Effector memory CD8-positive, alpha-beta T cell (primary cell): ENCODE measurements around the gene PFDN4.

Source experiments
- ATAC-seq: fragments of 150-1000 bp; cut with Tn5 transposase; replicated peaks from 2 replicates; pipeline ENCODE4 v1.10.0; 2021; ENCODE audit warnings: mild to moderate bottlenecking, moderate library complexity
- DNase-seq, 3 experiments: peaks; one replicate each; pipeline ENCODE4 v3.0.0; 2021
- H3K27ac Mint-ChIP-seq, 2 donors: one replicate each; pipeline ENCODE4 v1.8.0; 2022; ENCODE audit warnings: mild to moderate bottlenecking in 2 of 2, mixed read lengths in 2 of 2, moderate library complexity in 2 of 2
- H3K27me3 Mint-ChIP-seq, 2 donors: one replicate each; pipeline ENCODE4 v1.8.0; 2022; ENCODE audit warnings: mixed read lengths in 2 of 2
- H3K36me3 Mint-ChIP-seq: one replicate; pipeline ENCODE4 v1.8.0; 2022; ENCODE audit warnings: mild to moderate bottlenecking, moderate library complexity, mixed read lengths; ENCODE audit not compliant: insufficient read depth
- H3K4me1 Mint-ChIP-seq, 2 donors: one replicate each; pipeline ENCODE4 v1.8.0; 2022; ENCODE audit warnings: low read depth in 2 of 2, mixed read lengths in 2 of 2
- H3K4me3 Mint-ChIP-seq, 2 donors: one replicate each; pipeline ENCODE4 v1.8.0; 2022; ENCODE audit warnings: mild to moderate bottlenecking in 2 of 2, mixed read lengths in 2 of 2, moderate library complexity in 2 of 2
- H3K9me3 Mint-ChIP-seq, 2 donors: one replicate each; pipeline ENCODE4 v1.8.0; 2022; ENCODE audit warnings: mixed read lengths in 2 of 2
- total RNA-seq, 9 experiments: gene quantifications; one replicate each; lab custom pipeline; 2026; lab: John Stamatoyannopoulos, UW

The PFDN4 gene
- total RNA-seq = 8.9 to 51.0 (median 25.9) reads per million in 9 experiments

GRCh38 chr20:54207743-54208547, at the start of gene PFDN4:
PFDN4 (plus strand) TSS chr20:54208087; CDS start chr20:54208101, 14 bp downstream.
- DNase-seq (peak; percentile 62 to 82 (median 67)), ATAC-seq (peak; percentile 89)
- Mint-ChIP-seq H3K36me3 (peaks cover 2% of the 10 kb centered on the region), H3K9me3 (no peaks in the 10 kb centered on the region), H3K4me3 (peak within 1 kb of the TSS; percentile 90 to 91), H3K4me1 (peaks cover 17 to 19% of the 10 kb centered on the region in 2 donors), H3K27me3 (peaks cover 8 to 10% of the 10 kb centered on the region in 2 donors), H3K27ac (peak within 1 kb of the TSS; percentile 100)

GRCh38 chr20:54158226-54158625, 49.7 kb upstream of the PFDN4 start:
- H3K27me3 Mint-ChIP-seq = peaks cover 40 to 51% of the 10 kb centered on the region in 2 donors
- H3K4me3 Mint-ChIP-seq = no peak overlapping the region
- no peaks in the 10 kb centered on the region for H3K9me3 Mint-ChIP-seq
- H3K27ac Mint-ChIP-seq = no peak overlapping the region
- ATAC-seq (no peak), DNase-seq (no peak)
- peaks cover 4% of the 10 kb centered on the region for H3K36me3 Mint-ChIP-seq
- no peaks in the 10 kb centered on the region for H3K4me1 Mint-ChIP-seq

GRCh38 chr20:54158856-54159418, 49.0 kb upstream of the PFDN4 start:
- H3K4me1 Mint-ChIP-seq = no peaks in the 10 kb centered on the region
- no peak overlapping the region for H3K4me3 Mint-ChIP-seq
- H3K9me3 Mint-ChIP-seq = no peaks in the 10 kb centered on the region
- peaks cover 4% of the 10 kb centered on the region for H3K36me3 Mint-ChIP-seq
- peaks cover 40 to 51% of the 10 kb centered on the region in 2 donors for H3K27me3 Mint-ChIP-seq
- ATAC-seq (no peak), DNase-seq (no peak)
- H3K27ac Mint-ChIP-seq = no peak overlapping the region

- Mint-ChIP-seq H3K4me3 (no peak overlapping the region), H3K9me3 (no peaks in the 10 kb centered on the region), H3K27me3 (peaks cover 40 to 51% of the 10 kb centered on the region in 2 donors), H3K36me3 (peaks cover 4% of the 10 kb centered on the region), H3K27ac (no peak overlapping the region), H3K4me1 (no peaks in the 10 kb centered on the region)
- DNase-seq (no peak), ATAC-seq (no peak)
Measured at GRCh38 chr20:54160065-54161007, 47.6 kb upstream of the PFDN4 start.

GRCh38 chr20:54161008-54161820, 46.7 kb upstream of the PFDN4 start:
- H3K4me3 Mint-ChIP-seq = no peak overlapping the region
- ATAC-seq = no peak
- H3K27ac Mint-ChIP-seq = no peak overlapping the region
- H3K9me3 Mint-ChIP-seq = no peaks in the 10 kb centered on the region
- no peaks in the 10 kb centered on the region for H3K4me1 Mint-ChIP-seq
- H3K27me3 Mint-ChIP-seq = peaks cover 45 to 56% of the 10 kb centered on the region in 2 donors
- no peak for DNase-seq
- peaks cover 4% of the 10 kb centered on the region for H3K36me3 Mint-ChIP-seq

GRCh38 chr20:54161821-54162149, 46.1 kb upstream of the PFDN4 start:
- Mint-ChIP-seq H3K27ac (no peak overlapping the region), H3K27me3 (peaks cover 51 to 56% of the 10 kb centered on the region in 2 donors), H3K36me3 (peaks cover 4% of the 10 kb centered on the region), H3K4me3 (no peak overlapping the region), H3K9me3 (no peaks in the 10 kb centered on the region), H3K4me1 (no peaks in the 10 kb centered on the region)
- ATAC-seq = no peak
- DNase-seq = no peak

GRCh38 chr20:54162378-54163009, 45.4 kb upstream of the PFDN4 start:
- Mint-ChIP-seq H3K27ac (no peak overlapping the region), H3K4me1 (no peaks in the 10 kb centered on the region), H3K9me3 (no peaks in the 10 kb centered on the region), H3K4me3 (no peak overlapping the region), H3K36me3 (peaks cover 4% of the 10 kb centered on the region), H3K27me3 (peaks cover 52 to 56% of the 10 kb centered on the region in 2 donors)
- DNase-seq = no peak
- no peak for ATAC-seq

GRCh38 chr20:54163402-54163801, 44.5 kb upstream of the PFDN4 start:
- no peak overlapping the region for H3K27ac Mint-ChIP-seq
- peaks cover under 1% of the 10 kb centered on the region for H3K36me3 Mint-ChIP-seq
- no peaks in the 10 kb centered on the region for H3K4me1 Mint-ChIP-seq
- no peak for DNase-seq
- H3K27me3 Mint-ChIP-seq = peaks cover 51 to 56% of the 10 kb centered on the region in 2 donors
- H3K9me3 Mint-ChIP-seq = no peaks in the 10 kb centered on the region
- no peak overlapping the region for H3K4me3 Mint-ChIP-seq
- ATAC-seq = no peak

- Mint-ChIP-seq H3K4me1 (no peaks in the 10 kb centered on the region), H3K27me3 (peaks cover 62 to 68% of the 10 kb centered on the region in 2 donors), H3K27ac (no peak overlapping the region), H3K9me3 (no peaks in the 10 kb centered on the region), H3K4me3 (no peak overlapping the region), H3K36me3 (no peaks in the 10 kb centered on the region)
- ATAC-seq (no peak), DNase-seq (no peak)
Measured at GRCh38 chr20:54165014-54165413, 42.9 kb upstream of the PFDN4 start.

GRCh38 chr20:54165803-54166202, 42.1 kb upstream of the PFDN4 start:
- Mint-ChIP-seq H3K4me3 (no peak overlapping the region), H3K27ac (no peak overlapping the region), H3K9me3 (no peaks in the 10 kb centered on the region), H3K4me1 (no peaks in the 10 kb centered on the region), H3K36me3 (no peaks in the 10 kb centered on the region), H3K27me3 (peaks cover 66 to 72% of the 10 kb centered on the region in 2 donors)
- ATAC-seq (no peak), DNase-seq (no peak)

GRCh38 chr20:54166987-54167662, 40.8 kb upstream of the PFDN4 start:
- no peaks in the 10 kb centered on the region for H3K9me3 Mint-ChIP-seq
- no peaks in the 10 kb centered on the region for H3K36me3 Mint-ChIP-seq
- ATAC-seq (no peak), DNase-seq (no peak)
- no peaks in the 10 kb centered on the region for H3K4me1 Mint-ChIP-seq
- no peak overlapping the region for H3K4me3 Mint-ChIP-seq
- no peak overlapping the region for H3K27ac Mint-ChIP-seq
- H3K27me3 Mint-ChIP-seq = peaks cover 69 to 76% of the 10 kb centered on the region in 2 donors
